ENCODE data around the gene CCDC85A.

CCDC85A gene

DNA sequence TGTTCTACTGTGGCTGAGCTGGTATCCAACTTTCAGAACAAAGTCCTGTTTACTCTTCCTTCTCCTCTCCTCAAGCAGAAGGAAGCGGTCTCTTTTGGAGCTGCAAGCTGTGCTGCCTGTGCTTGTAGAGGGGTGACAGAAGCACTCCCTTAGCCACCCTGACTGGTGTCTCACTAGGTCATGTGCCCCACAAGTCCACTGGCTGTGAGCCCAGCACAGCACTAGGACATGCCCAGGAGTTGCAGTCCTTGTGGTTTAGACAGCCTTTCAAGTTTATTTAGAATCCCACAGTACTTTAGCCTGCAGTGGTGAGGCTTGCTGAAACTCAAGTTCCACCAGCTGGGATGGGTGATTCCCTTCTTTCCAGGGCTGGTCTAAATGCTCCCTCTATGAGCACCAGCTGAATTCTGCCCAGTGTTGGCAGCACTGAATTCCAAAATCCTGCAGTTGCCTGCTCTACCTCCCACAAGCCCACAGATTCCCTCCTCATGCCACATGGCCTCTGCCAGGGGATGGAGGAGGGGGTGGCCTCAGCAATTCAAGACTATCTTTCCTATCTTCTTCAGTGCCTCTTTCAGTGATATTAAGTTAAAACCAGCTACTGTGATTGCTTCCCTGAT lies 61.2 kb downstream of the CCDC85A start:
- DNase-seq, result no peak

DNA sequence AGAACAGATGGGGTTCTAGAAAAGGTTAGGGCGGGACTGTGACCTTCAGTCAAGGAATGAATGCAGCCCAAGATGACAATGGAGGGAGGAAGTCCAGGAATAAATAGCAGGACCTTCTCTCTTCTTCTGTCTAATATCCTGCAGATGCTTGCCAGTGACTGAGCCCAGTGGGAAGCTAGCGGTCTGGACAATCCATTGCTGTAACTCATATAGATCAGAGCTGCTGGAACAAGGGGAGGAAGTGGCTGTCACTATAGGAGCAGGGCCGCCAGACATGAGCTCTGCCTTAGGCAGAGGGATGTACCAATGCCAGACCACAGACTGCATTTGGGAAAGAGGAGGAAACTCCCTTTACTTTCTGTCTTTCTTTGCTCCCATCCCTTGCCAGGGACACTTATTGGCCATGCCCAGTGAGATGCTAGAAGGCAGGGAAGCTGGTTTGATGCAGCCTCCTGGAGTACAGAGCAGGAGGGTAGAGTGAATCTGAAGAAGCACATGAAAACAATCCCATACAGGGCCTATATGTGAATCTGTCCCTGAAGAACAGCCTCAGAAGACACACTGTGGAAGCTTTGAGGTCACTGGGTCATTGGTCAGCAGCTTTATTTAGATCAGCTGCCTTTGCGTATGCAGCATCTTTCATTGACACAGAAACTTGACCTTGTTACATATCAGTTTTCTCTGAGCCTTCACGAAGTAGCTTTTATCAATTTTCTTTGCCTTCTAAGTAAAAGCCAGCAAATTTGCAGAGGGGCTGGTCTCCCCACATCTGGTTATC lies 65.4 kb downstream of the CCDC85A start:
- no peak for DNase-seq

DNA sequence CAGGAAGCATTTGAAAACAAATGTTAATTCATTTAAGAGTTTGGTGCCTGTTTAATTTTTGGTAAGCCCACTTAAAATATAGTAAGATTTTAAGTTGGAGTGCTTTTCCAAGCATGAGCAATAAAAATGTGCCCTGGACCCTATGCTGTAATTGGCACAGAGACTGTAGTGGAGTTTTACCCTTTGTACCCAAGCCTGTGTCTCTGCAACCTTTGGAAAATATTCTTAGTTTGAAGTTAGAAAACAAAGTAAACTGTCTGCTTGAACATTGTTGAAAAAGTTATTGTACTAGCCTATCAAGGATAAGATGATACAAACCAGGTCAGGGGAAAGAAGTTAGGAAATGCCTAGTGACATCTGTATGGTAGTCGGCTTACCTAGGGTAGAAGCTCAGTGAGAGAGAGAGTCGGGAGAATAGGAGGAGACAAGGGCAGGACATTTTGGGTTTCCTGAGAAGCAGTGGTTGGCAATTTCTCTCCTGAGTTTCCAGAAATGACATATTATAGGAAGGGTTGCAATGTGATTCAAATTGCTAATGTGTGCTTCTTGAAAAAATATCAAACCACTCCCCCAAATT lies 66.5 kb downstream of the CCDC85A start:
- no peak for DNase-seq

DNA sequence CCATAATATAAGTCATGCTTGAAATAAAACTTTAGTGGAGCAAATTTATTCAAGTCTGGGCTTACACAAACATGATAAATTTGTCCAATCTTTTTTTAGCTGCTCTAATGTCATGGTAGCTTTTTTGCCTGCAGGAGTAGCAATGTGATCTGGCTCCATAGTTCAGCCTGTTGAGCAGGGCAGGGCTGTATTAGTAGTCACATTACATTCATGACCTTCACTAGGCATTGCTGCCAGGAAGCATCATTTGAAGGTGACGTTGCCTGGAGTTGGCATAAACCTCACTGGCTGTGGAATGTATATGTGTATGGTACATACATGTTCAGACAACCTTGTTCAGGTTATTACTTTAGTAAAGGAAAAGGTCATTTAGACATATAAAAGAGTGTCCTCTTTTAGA lies 76.6 kb downstream of the CCDC85A start:
- DNase-seq, result no peak

DNA sequence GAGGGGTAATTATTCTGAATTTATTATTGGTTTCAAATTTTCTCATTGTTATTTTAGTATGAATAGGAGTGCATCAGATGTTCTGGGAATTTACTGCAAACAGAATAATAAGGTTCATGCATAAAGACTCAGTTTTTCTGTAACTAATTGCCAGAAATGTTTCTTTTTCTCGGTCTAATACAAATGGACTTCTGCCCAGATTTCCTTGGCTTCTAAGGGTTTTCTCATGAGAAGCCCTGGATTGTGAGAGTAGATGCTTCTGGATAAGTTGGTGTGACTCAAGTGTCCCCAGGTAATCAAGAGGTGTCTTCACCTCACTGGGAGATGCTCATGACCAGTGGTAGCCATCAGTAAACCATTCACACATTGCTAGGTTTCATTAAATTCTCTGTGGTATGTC lies 78.5 kb downstream of the CCDC85A start:
- no peak for DNase-seq

DNA sequence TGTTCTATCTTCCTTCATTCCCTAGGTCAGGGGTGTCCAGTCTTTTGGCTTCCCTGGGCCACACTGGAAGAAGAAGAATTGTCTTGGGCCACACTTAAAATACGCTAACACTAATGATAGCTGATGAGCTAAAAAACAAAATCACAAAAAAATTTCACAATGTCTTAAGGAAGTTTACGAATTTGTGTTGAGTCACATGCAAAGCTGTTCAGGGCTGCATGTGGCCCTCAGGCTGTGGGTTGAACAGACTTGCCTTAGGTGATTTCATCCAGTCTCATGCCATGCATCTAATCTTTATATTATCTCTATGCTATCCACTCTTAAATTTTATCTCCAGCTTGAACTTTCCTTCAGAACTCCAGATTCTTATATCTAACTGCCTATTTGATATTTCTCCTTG lies 80.1 kb downstream of the CCDC85A start:
- DNase-seq, result no peak

DNA sequence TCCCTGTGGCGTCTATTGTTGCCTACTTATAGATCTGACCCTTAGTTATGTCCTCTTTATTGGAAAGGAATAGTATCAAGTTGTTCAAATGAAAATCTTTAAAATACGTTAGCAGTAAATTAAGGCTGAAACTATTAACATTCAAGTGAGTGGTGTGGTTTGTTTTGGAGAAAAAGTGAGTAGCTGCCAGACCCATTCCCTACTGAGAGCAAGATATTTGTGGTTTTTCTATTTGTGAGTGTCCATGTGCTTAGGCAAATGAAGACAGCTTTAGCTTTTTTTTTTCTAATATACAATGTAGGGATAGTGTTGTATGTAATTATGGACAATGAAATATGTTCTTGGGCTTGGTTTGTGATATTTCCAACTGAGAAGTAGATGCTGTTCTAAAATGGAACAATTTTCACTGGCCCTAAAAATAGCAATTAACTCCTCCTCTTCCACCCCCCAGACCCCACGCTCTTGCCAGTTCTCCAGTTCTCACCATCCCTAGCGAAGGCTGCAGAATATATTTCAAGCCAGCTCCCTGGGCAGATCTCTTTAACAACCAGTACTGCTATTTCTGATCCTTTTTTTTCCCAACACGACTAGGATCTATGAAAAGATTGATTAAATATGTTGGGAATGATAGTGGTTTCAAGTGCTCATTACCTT lies 83.1 kb downstream of the CCDC85A start:
- DNase-seq, result no peak

DNA sequence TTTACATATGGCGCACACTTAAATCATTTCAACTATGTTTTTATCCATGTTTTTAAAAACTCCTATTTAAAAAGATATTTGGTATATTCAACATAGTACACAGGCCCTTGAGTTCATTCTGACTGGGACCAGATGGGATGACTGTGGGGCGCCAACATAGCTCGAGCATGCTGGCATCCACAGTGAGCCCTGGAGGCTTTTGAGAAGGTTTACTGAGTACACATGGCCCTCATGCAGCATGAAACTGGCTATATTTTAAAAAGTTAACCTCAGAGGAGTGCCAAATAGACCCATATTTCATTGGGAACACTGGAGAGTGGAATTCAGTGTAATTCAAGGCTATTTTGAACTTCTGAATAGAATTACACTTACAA lies 83.6 kb downstream of the CCDC85A start:
- DNase-seq, result no peak

DNA sequence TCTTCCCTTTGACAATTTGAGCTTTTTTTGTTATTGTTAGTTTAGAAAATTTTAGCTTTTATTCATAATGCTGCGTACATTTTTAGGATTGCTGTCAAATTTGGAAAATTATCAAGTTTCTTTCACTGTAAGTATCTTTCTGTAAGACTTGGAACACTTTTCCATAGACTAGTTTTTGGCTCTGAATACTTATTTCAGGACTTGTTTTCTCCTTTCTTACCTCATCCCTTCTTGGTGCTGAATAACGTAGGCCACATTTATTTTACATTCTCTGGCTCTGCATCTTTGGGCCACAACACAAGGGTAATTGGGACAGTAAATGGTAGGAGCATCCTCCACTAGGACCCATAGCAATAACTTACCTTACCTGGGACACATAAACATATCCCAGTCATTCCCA lies 85.1 kb downstream of the CCDC85A start:
- no peak for DNase-seq

DNA sequence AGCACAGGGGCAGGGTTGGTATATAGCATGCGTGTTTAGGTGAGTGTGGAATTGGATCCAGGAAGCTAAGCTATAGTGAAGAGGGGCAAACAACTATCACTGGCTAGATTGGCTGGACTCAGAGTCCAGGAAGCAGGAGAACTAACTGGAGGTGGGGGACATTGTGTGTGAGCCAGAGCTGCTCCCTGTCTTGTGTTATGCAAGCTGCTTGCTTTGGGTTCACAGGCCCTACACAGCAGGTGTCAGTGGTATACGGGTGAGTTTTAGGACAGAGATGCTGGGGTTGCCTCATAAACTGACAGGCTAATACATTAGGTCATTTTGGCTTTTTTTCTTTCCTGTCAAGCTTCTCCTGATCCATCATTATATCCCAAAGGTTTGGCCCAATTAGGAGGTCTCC lies 87.5 kb downstream of the CCDC85A start:
- no peak for DNase-seq

DNA sequence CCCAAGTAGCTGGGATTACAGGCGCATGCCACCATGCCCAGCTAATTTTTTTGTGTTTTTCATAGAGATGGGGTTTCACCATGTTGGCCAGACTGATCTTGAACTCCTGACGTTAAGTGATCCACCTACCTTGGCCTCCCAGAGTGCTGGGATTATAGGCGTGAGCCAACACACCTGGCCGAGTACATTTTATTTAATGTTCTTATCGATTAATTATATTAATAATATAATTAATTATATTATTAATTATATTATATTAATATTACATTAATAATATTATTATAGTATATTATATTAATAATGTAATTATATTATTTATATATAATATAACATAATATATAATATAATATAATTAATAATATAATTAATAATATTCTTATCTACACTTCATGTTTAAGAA lies 101.4 kb downstream of the CCDC85A start:
- no peak for DNase-seq

DNA sequence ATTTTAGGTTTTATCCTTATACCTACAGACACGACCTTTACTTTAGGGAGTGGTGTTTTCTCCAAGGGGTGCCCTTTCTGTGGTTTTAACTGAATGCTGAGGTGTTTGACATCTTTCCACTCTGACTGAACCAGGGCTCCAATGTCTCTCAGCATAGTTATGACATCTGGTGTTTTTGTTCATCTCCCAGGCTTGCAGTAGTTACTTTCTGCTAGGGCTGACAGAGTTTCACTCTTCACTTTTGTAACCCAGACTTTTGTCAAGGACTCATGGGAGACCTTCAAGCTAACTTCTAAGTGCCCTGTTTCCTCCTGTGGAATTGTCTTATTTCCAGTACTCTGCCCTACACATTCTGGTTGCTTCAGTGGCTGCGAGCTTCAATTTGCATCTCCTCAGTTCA lies 103.1 kb downstream of the CCDC85A start:
- no peak for DNase-seq

DNA sequence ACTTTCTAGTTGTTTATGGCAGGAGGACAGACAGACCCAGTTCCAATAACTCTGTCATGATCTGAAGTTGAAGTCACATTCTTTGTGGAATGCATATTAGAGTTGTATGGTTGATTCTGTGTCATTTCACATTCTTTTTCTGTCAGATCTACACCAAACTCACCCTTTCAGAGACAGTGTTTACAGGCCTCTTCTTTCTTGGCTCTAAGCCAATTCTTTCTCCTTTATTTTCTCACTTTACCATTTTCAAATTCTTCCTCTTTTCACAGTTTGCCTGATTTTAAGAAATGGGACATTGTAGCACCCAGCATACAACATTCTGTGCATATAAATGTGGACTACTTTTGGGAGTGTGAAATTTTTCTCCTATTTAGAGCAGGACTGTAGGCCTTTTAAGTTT lies 103.7 kb downstream of the CCDC85A start:
- no peak for DNase-seq

DNA sequence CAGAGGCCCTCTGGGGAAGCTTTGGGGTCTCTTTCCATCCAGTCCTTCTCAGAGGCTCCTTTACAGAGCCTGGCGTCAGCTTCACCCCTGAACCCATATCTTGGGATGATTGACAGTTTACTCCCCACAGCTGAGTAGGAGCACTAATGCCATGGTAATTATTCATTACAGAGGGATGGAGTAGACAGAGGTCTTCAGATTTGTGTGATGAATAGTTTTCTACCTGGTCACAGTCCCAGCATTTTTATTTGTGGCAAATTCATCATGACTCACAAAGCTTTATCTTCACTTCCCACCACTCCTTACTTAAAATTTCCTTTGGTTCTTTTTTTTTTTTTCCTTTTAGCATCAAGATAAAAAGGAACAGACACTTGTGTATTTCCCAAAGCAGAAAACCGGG lies 104.2 kb downstream of the CCDC85A start:
- no peak for DNase-seq

DNA sequence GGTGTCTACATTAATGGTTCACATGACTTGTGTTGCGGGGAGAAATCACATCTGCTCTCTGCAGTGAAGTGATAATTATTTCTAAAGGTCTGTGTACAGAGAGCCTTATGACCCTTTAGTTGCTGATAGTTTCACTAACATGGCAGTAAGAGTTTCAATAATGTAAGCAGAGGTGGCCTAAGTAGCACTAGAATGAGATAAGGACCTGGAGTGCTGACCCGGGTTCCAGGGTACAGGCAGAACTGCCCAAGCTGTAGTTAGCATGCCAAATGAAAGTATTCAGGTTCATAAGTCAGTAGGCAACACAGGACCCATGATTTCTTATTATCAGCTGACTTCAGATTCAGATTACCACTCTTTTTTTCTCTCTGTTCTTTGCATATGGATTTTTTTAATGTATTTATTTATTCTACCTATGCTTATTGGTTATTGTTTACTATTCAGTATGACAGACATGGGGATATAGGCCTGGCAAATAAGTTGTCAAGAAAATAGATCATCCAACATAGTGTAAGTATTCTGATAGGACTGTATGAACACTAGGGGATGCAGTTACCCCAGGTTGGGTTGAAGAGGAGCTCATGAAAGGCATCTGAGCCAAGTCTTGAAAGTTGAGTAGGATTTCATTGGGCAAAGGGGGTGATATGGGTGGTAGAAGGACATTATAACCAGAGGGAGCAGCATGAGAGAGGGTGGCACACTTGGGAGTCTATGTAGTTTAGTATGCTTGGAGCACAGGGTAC lies 105.2 kb downstream of the CCDC85A start:
- no peak for DNase-seq

DNA sequence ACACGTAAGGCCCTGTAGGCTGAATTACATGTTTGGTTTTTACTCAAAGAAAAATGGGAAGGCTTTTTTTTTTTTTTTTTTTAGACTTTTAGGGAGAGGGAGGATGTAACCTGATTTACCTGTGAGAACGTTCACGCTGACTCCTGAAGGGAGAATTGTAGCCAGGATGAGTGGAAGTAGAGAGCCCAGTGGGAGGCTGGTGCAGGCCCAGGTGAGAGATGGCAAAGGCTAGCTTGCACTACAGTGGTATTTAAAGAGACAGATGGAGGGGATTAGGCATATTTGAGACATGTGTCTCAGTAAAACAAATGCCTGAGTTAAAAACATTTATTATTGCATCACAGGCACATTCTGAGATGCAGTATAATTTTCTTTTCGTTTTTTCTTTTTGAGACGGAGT lies 107.9 kb downstream of the CCDC85A start:
- no peak for DNase-seq

DNA sequence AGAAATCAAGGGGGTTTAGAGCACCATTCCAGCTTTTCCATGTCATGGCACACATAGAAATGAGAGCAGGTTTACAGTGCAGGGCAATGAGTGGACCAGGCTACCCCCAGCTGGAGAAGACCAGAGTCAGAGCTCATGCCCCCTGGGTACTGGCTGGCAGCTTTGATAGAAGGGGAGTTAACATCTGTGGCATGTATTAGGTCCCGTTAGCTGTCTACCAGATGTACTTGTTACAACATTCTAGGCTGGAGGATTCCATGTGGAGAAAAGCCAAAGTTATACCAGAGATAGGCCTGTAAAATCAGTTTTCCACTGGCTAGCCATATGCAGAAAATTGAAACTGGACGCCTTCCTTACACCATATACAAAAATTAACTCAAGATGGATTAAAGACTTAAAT lies 109.2 kb downstream of the CCDC85A start:
- DNase-seq, result no peak

DNA sequence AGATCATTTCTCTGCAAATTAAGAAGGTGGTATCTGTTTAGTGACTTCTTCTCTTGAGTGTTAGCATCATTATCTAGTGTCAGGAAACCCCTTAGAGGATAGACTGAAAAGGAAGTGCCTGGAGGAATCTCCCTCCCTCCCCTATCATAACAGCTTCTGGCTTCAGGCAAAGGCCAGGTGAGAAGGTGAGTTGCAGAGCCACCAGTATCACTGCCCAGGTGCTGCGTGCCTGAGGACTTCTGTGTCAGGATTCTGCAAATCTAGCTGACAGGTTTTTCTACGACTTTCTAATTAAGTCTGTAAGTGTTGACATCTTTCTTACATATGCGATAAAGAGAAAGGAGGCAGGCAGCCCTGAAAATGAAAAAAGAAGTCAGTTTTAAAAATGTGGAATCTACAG lies 111.9 kb downstream of the CCDC85A start:
- DNase-seq, result no peak

DNA sequence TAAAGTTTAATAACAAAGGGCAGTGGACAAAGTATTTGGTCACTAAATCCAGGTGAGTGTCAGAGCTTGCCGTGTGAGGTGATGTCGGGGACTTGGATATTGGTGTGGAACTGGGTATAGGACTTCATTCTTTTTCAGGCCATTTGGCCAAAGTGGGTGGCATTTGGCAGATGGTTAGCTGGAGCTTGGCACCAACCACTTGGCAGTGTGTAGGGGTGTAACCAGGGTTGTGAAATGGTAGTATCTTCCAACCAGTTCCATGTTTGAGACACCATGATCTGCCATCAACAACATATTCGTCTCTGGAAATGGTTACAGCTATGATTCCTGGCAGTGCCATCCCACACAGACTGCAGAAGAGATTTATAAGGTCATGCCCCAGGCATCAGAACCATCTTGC lies 113.9 kb downstream of the CCDC85A start:
- no peak for DNase-seq

DNA sequence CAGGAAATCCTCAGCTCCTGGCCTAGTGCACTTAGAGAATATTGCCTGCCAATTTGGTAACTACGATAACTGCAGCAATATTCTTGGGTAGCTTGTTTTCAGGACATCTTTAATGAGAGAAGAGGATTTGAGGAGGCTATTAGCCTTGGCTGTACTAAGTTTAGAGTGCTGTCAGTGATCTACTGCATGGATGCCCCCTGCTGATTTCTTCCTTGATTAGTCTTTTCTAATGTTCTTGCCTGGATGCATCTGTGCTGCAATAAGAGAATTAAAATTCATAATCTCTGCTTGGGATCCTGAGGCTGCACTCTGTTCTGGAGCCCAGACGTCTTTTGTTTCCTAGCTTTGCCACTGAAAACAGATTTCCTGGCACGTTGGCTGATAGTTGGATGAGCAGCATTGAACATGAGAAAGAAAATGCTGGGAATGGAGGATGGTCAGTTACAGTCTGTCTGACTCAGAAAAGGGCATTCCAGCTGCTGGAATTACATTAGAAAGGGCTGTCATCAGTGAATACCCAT lies 115.4 kb downstream of the CCDC85A start:
- DNase-seq, result no peak

DNA sequence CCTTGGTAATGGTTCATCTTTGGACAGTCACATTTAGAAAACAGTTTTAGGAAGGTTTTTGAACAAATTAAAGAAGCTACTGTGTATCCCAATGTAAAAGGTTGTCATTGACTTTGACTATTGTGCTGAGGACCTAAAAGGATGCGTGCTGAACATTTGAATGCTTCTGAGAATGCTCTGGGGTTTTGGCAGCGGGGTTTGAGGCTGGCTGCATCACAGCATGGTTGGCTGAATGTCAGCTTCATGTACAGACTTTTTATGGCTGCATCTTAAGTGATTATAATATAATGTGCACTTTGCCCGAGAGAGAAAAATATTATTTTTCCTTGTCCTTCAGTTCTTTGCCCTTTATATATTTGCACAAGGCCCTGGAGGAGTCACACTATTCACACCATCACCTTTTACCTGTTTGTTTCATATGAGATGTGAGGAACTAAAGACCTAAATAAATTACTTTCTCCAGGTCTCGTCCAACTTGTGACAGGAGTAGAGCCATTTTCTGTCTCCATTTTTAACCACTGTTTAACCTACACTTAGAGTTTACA lies 125.9 kb downstream of the CCDC85A start:
- no peak for DNase-seq

DNA sequence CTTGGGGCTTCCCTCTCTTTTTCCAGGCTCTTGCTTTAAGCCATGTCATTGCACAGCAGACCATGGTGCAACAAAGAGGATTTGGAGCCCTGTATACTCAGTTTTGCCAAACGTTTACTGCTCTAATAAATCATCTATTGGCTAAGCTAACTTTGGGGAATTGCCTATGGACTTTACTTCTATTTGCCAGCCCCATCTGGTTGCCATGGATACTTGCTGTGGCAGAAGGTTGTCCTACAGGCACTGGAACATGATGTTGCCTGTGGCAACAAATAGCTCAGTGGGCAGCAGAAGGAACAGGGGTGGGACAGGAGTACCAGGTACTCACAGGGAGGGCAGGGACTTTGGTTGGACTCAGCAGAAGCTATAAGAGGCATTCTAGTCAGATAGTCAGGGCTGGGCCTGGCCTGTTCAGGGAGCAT lies 129.7 kb downstream of the CCDC85A start:
- DNase-seq, result peak; percentile 66

DNA sequence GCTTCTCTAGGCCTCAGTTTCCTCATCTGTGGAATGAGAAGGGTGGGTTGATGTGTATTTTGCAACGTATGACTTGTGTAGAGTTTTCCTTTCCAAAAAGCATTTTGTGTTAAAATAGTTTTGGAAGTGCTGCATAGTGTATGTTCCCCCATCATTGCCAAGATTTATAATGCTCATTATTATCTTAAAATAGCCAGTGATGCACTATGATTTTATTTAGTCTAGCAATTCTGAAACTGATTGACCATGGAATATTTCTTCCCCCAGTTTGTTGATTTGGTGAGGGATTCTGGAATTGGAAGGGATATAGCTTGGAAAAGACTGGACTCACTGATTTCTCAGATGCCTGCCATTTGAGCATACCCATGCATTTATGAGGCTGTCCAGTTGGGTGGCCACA lies 130.6 kb downstream of the CCDC85A start:
- DNase-seq, result no peak
